Cardiac septum (tissue), 1 donor: ENCODE data around the gene TAF1A. TPM values are rescaled to one million over a fixed set of nuclear protein-coding genes. Genes with fewer than 3 reads are reported as not detected.
"Not testable (repeated sequence)": the region's sequence is repeated elsewhere in the genome, so short reads cannot be mapped to it uniquely, and the experiment has no call there.

Experiments
- DNase-seq: peaks from one replicate; pipeline ENCODE4 v3.0.0-alpha.2; 2020; ENCODE audit warnings: low spot score
- intact Hi-C: fragments of 100-400 bp; cut with DNase I; formaldehyde crosslinking; loops from one replicate; pipeline ENCODE4 v1.14.0; 2022
- long read RNA-seq: library from polyadenylated mRNA; unstranded; transcript quantifications from one replicate; pipeline ENCODE4 v2.0.0, GENCODE V29; 2021
- total RNA-seq: library from RNA; stranded (reverse); fragmentation: NEBNext Ultra II Directional; extraction: Animal tissue kit (Norgen Biotek cat#: 25700); gene quantifications from one replicate; pipeline ENCODE4 v1.2.1, GENCODE V29; 2021
- donor health status: DM: no; HTN: no; CAD: no.

Gene TAF1A
- 3.9 TPM for total RNA-seq
- long read RNA-seq, partial matches to known transcripts = 0 of 1 reads
- long read RNA-seq, other reads (novel, unspliced or antisense) = 1 of 1 reads

GRCh38 chr1:222589462-222590302 is at the start of gene TAF1A:
Gene TAF1A (minus strand): TSS chr1:222589933.
- intact Hi-C loops = loop anchor here (5.0 kb wide), 1 partner anchor 53 kb away; no protein-coding TSS in a partner anchor
- DNase-seq = peak; percentile 93

GRCh38 chr1:222634180-222635013 is 44.7 kb upstream of the TAF1A start:
- intact Hi-C loops = loop anchor here (1.0 kb wide), 1 partner anchor 169 kb away; no protein-coding TSS in a partner anchor
- DNase-seq = no peak

GRCh38 chr1:222632749-222633148 is 43.0 kb upstream of the TAF1A start:
- intact Hi-C loops = no loop called here
- DNase-seq = no peak

DNA sequence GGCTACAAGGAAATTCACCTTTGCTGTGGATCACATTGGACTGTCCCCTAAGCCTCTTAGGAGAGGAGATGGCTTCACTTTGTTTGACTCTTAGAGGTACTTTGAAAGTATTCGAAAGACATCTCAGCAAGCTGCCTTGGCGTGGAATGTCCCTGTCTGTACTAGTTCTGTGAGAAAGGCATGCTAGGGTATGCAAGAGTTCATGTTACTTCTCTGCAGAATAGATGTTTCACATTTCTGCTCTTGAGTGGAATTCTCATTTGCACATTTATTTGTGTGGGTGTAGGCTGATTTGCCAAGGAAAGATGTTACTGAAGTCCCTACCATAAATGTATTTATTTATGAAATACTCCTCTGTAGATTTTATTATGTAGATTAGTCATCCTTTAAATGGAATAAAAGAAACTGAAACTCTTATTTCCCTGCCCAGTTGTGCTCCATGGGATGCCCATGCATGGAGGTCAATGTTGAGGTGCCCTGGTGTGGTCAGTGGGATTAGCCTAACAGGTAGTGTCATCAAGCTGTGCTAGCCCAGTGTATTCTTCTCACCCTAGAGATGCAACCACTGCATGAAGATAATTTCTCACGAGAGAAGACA is 42.0 kb upstream of the TAF1A start:
- intact Hi-C loops = no loop called here

GRCh38 chr1:222629921-222630535 is 40.3 kb upstream of the TAF1A start:
- intact Hi-C loops = no loop called here
- no peak for DNase-seq

More for the DNA sequence above, 42.0 kb upstream of the TAF1A start:
- no peak for DNase-seq

DNA sequence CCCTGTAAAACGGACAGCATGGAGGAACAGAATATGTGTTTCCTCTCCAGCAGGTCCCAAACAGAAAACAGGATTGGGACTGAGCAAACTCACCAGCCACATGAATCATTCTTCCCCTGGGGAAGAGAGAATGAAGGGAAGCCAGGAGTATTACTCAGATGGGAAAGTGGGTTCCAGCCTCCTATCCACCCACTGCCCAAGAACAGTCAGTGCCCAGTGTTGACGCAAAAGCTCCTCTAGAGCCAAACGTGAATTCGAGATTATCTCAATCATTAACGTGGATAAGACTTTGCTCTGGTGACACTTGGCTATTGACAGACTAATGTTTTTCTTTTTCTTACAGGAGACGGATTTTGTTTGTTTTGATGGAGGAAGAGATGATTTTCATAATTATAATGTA is 37.5 kb upstream of the TAF1A start:
- intact Hi-C loops = no loop called here
- DNase-seq = no peak

GRCh38 chr1:222624214-222624613 is 34.5 kb upstream of the TAF1A start:
- DNase-seq = no peak
- intact Hi-C loops = no loop called here

GRCh38 chr1:222623458-222623857 is 33.7 kb upstream of the TAF1A start:
- no peak for DNase-seq
- intact Hi-C loops = no loop called here

- no peak for DNase-seq
- intact Hi-C loops = no loop called here
Observed at GRCh38 chr1:222622765-222623164, 33.0 kb upstream of the TAF1A start.

GRCh38 chr1:222620566-222620965 is 30.8 kb upstream of the TAF1A start:
- DNase-seq = no peak
- intact Hi-C loops = no loop called here

GRCh38 chr1:222618880-222619596 is 29.3 kb upstream of the TAF1A start:
- DNase-seq = no peak
- intact Hi-C loops = no loop called here

- intact Hi-C loops = no loop called here
- DNase-seq = peak; percentile 93
Observed at GRCh38 chr1:222618001-222618879, 28.5 kb upstream of the TAF1A start, which contains the start of gene MIA3. Gene MIA3 (plus strand): TSS chr1:222618097. CDS start chr1:222618111, 14 bp downstream.

DNA sequence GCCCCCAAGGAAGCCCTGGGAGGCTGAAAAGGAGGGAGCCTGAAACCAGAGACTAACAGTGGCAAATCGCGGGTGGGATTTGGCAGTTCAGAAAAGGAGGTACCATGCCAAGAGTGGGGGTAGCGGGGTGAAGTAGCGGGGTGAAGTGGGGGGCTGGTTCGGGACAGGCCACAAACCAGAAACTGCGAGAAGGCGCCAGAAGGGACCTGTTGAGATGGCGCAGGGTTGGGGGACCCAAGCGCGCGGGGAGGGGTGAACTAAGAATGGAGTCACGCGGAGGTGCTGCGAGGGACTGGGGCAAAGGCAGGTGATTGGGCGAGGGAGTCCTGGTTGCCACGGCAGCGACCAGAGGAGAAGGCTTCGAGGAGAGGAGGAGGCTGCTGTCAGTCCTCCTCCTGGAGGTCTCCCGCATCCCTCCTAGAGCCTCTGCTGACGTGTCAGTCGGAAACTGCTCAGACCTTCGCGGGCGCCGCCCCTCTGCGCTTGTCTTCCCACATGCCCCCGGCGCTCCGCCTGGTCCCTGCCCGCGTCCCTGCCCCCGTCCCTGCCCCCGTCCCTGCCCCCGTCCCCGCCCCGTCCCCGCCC is 27.7 kb upstream of the TAF1A start:
- DNase-seq = peak; percentile 95
- intact Hi-C loops = no loop called here

DNA sequence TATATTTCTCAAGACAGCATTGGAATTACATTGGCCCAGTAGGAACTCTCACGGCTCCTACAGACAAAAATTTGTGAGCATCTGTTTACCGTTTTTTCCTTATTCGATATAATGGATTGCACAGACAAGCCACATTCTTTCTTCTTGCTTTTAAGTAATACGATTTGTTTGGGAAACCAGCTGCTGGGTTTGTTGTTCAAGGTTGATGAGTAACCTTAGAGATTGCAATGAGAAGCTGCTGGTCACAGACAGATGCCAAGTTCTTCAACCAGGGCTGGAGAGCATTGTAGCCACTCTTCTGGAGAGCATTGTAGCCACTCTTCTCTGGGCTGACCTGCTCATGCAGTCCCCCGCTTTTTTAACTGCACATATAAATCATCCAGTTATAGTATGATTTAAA is 26.8 kb upstream of the TAF1A start:
- no peak for DNase-seq
- intact Hi-C loops = no loop called here

- intact Hi-C loops = no loop called here
- DNase-seq = no peak
Observed at GRCh38 chr1:222613627-222614026, 23.9 kb upstream of the TAF1A start.

DNA sequence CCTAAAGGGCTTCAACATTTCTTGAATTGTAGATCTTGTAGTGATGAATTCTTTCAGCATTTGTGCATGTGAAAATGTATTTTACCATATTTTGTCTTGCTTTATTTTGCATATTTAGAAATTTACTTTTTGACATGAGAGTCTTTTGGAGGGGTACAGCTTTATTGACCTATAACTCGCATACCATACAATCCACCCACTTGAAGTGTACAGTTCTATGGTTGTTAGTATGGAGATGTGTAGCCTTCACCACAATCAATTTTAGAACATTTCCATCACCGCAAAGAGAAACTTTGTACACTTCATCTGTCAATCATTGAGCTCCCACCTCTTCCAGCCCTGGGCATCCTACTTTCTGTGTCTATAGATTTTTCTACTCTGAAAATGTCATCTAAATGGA is 21.0 kb upstream of the TAF1A start:
- intact Hi-C loops = no loop called here
- DNase-seq = no peak

DNA sequence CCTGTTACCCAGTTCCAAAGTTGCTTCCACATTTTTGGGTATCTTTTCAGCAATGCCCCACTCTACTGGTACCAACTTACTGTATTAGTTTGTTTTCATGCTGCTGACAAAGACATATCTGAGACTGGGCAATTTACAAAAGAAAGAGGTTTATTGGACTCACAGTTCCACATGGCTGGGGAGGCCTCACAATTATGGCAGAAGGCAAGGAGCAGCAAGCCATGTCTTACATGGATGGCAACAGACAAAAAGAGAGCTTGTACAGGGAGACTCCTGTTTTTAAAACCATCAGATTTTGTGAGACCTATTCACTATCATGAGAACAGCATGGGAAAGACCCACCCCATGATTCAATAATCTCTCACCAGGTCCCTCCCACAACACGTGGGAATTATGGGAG is 19.4 kb upstream of the TAF1A start:
- DNase-seq, intact Hi-C loops: not testable (repeated sequence)

DNA sequence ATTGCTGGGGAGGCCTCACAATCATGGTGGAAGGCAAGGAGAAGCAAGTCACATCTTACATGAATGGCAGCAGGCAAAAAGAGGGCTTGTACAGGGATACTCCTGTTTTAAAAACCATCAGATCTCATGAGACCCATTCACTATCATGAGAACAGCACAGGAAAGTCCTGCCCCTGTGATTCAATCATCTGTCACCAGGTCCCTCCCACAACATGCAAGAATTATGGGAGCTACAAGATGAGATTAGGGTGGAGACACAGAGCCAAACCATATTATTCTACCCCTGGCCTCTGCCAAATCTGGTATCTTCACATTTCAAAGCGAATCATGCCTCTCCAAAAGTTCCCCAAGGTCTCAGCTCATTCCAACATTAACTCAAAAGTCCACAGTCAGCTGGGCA is 17.0 kb upstream of the TAF1A start:
- intact Hi-C loops = no loop called here
- no peak for DNase-seq
